Ishikawa (cell line): ENCODE data around the gene RTN4IP1.

Experiments used
- CEBPB ChIP-seq: IDR thresholded peaks from 2 replicates; pipeline ENCODE4 v1.6.1; 2012
- CREB1 ChIP-seq: IDR thresholded peaks from 2 replicates; pipeline ENCODE4 v1.6.1; 2012; ENCODE audit warnings: low read depth
- EP300 ChIP-seq: IDR thresholded peaks from 2 replicates; pipeline ENCODE4 v1.6.1; 2012; ENCODE audit warnings: borderline replicate concordance
- TAF1 ChIP-seq: IDR thresholded peaks from 2 replicates; pipeline ENCODE4 v1.6.1; 2012; ENCODE audit warnings: low read depth, mild to moderate bottlenecking
- TCF12 ChIP-seq: IDR thresholded peaks from 2 replicates; pipeline ENCODE4 v1.6.1; 2012; ENCODE audit warnings: low read depth
- USF1 ChIP-seq: IDR thresholded peaks from 2 replicates; pipeline ENCODE4 v1.6.1; 2012
- YY1 ChIP-seq: IDR thresholded peaks from 2 replicates; pipeline ENCODE4 v1.6.1; 2012; ENCODE audit warnings: low read depth
- TF ChIP-seq, protein P1 (sequence below): IDR thresholded peaks from 2 replicates; pipeline ENCODE4 v1.6.1; 2012; ENCODE audit warnings: low read depth, mild to moderate bottlenecking

GRCh38 chr6:106540432-106540831 lies 88.9 kb downstream of the RTN4IP1 start:
- TF ChIP-seq CEBPB (no peak), EP300 (no peak), TCF12 (no peak), TAF1 (no peak), USF1 (no peak), CREB1 (no peak), YY1 (no peak)
- TF ChIP-seq, protein P1, sequence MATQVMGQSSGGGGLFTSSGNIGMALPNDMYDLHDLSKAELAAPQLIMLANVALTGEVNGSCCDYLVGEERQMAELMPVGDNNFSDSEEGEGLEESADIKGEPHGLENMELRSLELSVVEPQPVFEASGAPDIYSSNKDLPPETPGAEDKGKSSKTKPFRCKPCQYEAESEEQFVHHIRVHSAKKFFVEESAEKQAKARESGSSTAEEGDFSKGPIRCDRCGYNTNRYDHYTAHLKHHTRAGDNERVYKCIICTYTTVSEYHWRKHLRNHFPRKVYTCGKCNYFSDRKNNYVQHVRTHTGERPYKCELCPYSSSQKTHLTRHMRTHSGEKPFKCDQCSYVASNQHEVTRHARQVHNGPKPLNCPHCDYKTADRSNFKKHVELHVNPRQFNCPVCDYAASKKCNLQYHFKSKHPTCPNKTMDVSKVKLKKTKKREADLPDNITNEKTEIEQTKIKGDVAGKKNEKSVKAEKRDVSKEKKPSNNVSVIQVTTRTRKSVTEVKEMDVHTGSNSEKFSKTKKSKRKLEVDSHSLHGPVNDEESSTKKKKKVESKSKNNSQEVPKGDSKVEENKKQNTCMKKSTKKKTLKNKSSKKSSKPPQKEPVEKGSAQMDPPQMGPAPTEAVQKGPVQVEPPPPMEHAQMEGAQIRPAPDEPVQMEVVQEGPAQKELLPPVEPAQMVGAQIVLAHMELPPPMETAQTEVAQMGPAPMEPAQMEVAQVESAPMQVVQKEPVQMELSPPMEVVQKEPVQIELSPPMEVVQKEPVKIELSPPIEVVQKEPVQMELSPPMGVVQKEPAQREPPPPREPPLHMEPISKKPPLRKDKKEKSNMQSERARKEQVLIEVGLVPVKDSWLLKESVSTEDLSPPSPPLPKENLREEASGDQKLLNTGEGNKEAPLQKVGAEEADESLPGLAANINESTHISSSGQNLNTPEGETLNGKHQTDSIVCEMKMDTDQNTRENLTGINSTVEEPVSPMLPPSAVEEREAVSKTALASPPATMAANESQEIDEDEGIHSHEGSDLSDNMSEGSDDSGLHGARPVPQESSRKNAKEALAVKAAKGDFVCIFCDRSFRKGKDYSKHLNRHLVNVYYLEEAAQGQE, result no peak
